Measurements from ENCODE around the gene SPAG5.

The SPAG5 gene, protein sequence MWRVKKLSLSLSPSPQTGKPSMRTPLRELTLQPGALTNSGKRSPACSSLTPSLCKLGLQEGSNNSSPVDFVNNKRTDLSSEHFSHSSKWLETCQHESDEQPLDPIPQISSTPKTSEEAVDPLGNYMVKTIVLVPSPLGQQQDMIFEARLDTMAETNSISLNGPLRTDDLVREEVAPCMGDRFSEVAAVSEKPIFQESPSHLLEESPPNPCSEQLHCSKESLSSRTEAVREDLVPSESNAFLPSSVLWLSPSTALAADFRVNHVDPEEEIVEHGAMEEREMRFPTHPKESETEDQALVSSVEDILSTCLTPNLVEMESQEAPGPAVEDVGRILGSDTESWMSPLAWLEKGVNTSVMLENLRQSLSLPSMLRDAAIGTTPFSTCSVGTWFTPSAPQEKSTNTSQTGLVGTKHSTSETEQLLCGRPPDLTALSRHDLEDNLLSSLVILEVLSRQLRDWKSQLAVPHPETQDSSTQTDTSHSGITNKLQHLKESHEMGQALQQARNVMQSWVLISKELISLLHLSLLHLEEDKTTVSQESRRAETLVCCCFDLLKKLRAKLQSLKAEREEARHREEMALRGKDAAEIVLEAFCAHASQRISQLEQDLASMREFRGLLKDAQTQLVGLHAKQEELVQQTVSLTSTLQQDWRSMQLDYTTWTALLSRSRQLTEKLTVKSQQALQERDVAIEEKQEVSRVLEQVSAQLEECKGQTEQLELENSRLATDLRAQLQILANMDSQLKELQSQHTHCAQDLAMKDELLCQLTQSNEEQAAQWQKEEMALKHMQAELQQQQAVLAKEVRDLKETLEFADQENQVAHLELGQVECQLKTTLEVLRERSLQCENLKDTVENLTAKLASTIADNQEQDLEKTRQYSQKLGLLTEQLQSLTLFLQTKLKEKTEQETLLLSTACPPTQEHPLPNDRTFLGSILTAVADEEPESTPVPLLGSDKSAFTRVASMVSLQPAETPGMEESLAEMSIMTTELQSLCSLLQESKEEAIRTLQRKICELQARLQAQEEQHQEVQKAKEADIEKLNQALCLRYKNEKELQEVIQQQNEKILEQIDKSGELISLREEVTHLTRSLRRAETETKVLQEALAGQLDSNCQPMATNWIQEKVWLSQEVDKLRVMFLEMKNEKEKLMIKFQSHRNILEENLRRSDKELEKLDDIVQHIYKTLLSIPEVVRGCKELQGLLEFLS

DNA sequence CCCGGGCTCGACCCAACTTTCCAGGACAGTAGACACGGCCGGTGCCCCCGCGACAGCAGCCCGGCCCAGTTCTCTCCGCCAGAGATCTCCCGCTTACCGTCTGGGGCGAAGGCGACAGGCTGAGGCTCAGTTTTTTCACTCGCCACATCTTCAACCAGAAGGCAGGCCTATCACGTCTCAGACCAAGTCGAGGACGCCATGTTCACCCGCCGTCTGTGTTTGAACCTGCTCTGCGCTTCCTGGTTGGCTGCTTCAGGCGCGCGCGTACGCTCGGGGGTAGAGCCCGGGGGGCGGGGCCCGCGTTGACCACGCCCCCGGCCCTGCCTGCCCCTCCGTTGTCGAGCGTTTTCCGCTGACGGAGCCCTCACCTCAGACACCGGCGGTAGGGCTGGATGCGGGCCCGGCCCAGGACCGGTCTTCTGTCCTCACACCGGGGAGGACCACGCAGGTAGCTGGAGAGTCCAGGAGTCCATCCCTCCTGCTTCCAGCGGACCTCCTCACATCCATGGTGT, at the start of gene SPAG5:
Gene SPAG5, minus strand, starts transcription at position 227 of the 512 bp plus-strand sequence. Its CDS starts 79 bp downstream, at position 148.
- DNase-seq: peak; percentile 92

DNA sequence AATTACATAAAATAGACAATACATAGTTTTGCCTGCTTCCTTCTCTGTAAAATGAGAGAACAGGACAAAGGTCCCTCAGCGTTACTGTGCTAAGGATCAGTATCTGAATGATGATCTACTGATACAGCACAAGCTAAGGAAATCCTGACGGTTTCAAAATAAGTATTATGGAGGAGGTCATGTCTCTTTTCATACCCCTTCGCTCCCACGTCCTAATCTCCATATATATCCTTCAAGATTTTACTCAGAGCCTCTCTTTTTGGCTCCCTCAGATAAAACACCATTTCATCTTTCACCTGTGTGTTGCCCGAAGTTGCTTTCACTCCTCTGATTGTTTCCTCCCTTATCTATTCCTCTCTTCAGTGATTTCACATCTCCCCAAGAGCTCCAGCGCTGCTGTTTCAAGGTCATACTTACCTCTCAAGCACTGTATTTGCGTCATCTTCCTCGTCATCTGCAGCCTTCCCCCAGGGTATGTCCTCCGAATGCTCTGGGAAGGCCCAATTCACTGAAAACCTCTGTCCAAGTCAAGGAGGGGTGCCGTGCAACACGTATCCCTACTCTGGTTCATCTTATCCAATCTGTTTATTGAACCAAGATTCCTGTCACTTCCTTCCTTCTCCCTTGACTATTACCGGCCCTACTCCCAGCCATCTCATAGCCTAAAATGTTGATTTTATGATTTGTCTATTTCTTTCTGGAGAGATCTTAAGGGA, 47.4 kb upstream of the SPAG5 start:
- DNase-seq: no peak

GRCh38 chr17:28645576-28645939, 46.7 kb upstream of the SPAG5 start:
- DNase-seq: no peak

DNA sequence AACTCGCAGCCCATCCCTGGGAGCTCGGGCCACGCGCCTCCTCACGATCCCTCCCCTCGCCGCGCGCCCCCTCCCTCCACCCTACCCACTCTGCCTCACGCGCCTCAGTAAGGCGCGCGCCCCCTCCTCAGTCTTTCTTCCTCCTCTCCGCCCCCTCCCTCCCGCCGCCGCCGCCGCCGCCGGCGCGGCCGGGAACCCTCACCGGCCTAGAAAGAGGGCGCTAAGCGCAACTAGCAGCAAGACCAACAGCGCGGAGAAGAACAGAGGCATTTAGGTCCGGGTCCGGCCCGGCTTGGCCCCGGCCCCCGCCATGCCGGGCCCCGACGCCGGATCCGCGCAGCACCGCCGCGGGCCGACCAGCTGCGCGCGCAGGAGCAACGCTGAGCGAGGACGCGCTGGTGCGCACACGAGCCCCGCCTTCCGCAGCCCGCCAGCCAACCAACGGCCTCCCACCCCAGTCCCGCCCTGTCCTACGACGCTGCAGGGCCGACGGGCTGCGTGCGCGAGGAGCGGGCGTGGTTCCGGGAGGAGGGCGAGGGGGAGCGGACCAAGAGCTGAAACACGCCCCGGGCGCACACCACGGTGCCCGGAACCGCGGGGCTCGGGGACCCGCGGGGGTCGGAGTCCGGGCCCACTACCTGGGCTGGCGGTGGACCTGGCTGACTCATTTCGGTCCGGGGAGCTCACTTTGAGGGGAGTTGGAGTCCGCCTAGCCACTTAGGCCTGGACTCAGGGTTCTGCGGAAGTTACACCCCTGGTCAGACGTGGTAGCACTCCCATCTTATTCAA, 46.2 kb upstream of the SPAG5 start, which contains the start of gene BLTP2:
Gene BLTP2, minus strand, starts transcription at position 372 of the 789 bp plus-strand sequence. Its CDS starts 102 bp downstream, at position 270.
- DNase-seq: peak; percentile 85

DNA sequence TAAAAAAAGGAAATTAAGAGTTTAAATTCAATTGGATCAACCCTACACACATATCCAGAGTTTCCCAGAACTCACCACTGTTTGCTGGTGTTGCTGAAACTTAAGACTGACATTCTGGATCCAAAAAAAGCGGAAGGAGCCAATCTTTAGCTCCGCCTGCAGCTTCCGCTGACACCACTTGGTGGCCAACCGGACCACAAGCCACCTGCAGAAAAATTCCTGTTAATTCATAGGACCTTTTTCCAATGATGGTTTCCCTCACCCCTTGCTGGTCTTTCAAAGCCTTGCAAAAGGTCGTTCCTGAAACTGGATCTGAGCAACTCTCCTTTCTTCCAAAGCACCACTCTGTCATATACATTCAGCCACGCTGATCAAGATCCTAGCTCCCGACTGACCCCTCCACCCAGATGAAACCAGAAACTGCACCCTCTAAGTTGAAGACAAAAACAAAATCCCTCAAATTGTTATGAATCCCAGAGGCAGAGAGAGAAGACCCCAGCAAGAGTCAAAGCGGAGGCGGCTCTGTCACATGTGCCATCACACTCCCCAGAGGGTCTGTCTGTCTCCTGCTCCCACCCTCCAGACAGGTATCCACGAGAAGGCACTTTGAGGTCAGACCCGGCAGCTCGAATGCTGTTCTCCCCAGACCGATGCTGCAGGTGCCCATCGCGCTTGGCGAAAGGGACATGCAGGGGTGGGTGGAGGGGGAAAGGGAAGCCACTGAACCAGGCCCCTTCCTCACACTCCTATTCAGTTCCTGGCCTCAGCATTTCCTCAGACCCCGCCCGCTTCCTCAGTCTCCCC, 45.4 kb upstream of the SPAG5 start:
- DNase-seq: peak; percentile 38

DNA sequence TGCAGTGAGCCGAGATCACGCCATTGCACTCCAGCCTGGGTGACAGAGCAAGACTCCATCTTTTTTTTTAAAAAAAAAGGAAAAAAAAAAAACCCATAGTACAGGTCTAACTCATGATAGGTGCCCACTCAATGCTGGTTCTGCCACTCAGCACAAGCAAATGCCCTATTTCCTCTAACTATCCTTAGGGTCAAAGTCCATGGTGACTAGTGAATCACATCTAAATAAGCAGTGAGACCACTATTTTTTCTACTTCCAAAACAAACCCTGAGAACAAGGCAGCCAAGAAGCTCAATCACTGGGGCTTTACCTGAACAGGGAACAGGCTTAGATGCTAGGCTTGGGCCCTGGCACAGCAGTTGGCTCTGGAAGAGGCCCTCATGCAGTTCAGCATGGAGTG, 42.8 kb upstream of the SPAG5 start:
- no peak for DNase-seq

- no peak for DNase-seq
Observed at GRCh38 chr17:28635506-28635905, 36.7 kb upstream of the SPAG5 start.

- no peak for DNase-seq
Observed at GRCh38 chr17:28634206-28634865, 35.5 kb upstream of the SPAG5 start.

GRCh38 chr17:28626818-28627217, 28.0 kb upstream of the SPAG5 start:
- no peak for DNase-seq

GRCh38 chr17:28624148-28624547, 25.3 kb upstream of the SPAG5 start:
- no peak for DNase-seq

GRCh38 chr17:28623696-28624095, 24.9 kb upstream of the SPAG5 start:
- no peak for DNase-seq

- DNase-seq: no peak
Observed at GRCh38 chr17:28622186-28622585, 23.4 kb upstream of the SPAG5 start.

- DNase-seq: no peak
Observed at GRCh38 chr17:28620010-28620409, 21.2 kb upstream of the SPAG5 start.

- no peak for DNase-seq
Observed at GRCh38 chr17:28618464-28618863, 19.6 kb upstream of the SPAG5 start.

DNA sequence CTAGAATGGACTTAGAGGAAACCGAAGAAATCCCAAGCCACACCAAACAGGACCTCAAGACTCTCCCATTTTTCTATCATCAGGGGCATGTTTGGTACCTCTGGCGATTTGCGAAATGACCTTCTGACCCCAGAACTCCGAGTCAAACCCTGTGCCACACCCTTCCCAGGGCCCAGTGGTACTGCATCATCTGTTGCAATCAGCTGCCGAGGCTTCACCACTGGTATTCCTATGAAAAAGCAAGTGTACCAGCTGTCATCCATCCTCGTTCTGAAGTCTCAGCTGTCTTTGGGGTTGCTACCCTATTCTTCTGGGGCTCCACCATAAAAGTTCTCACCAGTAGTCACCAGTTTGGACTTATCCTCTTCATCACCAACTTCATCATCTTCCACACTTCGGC, 17.5 kb upstream of the SPAG5 start:
- DNase-seq: no peak

DNA sequence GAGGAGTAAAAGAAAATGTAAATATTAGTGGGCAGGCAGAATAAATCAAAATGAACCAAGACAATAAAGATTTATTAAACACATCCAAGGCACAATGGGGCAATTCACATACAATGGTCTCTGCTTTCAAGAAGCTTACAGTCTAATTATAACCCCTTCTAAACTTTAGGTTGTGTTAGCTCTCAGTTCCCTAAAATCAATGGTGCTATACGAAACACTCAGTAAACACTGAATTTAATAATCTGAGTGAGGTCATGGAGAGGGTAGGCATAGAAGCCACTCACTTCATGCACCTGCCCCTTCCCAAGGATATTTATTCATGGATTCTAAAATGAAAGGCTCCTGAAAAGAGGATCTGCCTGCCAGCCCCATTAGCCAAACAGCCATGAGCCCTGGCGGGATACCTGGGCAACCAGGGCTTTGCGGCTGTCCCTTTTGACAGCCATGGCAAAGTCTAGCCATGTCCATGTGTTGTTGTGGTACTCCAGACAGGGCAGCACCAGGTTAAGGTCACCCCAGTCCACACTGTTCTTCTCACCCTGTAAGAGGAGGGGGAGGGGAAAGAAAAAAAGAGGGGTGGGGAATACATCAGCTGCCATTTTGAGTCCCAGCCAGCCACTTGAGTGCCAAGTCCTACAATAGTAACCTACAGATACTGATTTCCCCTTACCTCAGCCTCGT, 16.6 kb upstream of the SPAG5 start:
- no peak for DNase-seq

GRCh38 chr17:28613931-28614381, 15.1 kb upstream of the SPAG5 start, which contains the start of gene RSKR:
RSKR (minus strand) TSS chr17:28614185; CDS start chr17:28614161, 24 bp downstream.
- DNase-seq: no peak

GRCh38 chr17:28612936-28613872, 14.4 kb upstream of the SPAG5 start:
- DNase-seq: peak; percentile 11
